GM18867 (cell line): ENCODE measurements around the gene RSPO3.

Experiments
- ATAC-seq: cut with Tn5 transposase; IDR thresholded peaks from one replicate; pipeline ENCODE4 v1.9.1; 2021; ENCODE audit warnings: mild to moderate bottlenecking, moderate library complexity; ENCODE audit not compliant: unreplicated experiment

The RSPO3 gene

DNA sequence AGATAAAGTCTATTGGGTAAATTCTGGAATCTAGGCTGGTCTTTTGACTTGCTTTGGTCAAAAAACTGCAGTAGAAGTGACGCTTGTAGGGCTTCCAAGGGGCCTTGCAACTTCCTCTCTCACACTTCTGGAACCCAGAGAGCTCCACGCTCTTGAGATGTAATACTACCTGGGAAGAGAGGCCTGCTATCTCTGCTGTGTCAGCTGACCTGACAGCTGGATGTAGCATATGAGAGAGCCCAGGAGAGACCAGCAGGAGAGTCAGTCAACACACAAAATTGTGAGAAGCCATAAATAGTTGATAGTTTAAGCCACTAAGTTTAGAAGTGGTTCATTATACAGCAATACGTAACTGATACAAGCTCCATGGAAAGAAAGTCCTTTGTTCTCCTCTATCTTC is 7.8 kb upstream of the RSPO3 start:
- no peak for ATAC-seq

DNA sequence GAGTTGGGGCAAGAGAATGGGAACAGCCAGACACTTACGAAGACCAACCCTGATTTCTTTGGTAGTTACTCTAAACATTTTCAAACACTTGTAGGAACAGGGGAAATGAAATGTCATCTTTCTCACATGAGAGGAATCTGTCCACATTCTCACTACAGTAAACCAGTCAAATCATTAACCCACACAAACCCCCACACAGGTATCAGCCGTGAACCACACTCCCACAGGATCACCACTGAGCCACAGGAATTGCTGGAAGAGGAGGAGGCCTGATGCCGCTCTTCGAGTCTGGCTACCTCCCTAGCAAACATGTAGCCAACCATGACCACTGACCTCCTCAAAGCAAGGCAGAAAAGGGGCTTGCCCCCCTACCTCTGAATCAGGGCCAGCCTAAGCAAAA is 6.9 kb upstream of the RSPO3 start:
- ATAC-seq = no peak

DNA sequence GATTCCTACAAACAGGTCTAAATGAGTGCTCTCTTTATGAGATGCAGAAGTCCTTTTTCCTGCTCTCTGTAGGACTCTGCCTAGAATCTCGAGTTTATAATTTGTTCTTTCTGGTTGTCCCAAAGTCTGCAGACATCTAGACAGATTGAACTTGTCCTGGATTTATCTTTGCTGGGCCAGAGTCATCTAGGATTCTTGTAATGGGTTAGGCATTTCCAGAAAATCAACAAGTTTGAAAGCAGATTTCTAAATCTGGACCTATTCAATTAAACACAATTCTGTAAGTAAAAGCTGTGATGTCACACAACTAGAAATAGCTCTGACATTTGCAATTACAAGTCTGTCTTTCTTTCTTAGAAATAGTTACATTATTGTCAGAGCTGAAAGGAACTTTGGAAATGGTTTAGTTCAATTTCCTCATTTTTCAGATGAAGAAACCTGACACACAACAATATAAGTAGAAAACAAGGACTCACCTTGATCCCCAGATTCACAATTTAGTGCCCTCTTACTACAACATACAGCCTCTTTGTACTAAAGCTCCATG is 4.2 kb upstream of the RSPO3 start:
- no peak for ATAC-seq

DNA sequence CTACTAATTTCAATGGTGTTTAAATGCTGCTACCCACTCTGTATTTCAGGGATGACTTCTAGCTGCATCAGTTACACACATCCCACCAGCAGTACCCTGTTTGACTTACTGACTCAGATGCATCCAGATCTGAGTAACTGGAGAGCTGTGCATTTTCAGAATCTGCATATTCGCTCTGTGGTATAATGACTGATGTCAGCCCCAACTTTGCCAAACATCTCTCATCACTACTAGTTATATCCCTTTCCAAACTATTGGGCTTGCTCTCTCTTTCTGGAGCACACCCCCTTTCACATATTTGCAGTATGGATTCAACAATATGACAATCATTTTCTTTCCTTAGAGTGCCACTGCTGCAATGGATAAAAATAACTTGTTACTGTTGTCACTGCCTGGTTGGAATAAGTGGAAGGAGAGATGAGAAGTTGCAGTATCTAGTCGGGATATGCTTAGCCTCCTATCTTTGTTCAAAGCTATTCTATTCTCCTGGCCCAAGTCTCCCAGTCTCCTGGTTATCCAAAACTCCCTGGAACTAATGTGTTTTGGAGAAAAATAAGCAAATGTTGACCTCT is 3.3 kb upstream of the RSPO3 start:
- ATAC-seq = no peak

DNA sequence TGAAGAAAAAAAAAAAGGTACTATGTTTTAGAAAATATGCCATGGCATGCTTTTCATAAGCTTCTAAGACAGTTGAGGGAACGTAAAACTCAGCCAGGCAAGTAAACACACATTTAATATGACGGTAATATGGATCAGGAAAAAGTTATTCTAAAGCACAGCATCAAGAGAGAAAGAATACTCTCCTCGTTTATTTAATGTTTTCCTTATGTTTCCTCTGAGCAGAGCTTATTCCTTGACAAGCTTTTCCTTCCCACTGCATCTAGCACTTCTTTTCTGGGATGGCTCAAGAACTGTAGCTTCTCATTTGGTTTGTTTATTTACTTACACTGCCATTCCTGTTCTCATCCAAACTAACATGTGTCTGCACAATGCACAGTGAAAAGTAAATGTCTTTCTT is 2.7 kb upstream of the RSPO3 start:
- ATAC-seq = no peak

DNA sequence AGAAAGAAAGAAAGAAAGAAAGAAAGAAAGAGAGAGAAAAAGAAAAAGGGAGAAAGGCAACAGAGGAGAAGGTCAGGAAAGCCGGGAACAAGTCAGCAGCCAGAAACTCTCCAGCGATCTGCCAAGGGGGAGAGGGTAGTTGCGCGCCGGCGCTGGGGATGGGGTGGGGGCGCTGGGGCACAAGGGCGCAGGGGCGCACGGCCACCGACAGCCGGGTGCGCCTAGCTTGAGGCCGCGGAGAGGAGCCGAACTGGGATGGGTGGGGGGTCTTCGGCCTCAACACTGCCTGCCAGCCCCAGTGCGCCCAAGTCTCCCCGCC is 533 bp upstream of the RSPO3 start:
- ATAC-seq = no peak

DNA sequence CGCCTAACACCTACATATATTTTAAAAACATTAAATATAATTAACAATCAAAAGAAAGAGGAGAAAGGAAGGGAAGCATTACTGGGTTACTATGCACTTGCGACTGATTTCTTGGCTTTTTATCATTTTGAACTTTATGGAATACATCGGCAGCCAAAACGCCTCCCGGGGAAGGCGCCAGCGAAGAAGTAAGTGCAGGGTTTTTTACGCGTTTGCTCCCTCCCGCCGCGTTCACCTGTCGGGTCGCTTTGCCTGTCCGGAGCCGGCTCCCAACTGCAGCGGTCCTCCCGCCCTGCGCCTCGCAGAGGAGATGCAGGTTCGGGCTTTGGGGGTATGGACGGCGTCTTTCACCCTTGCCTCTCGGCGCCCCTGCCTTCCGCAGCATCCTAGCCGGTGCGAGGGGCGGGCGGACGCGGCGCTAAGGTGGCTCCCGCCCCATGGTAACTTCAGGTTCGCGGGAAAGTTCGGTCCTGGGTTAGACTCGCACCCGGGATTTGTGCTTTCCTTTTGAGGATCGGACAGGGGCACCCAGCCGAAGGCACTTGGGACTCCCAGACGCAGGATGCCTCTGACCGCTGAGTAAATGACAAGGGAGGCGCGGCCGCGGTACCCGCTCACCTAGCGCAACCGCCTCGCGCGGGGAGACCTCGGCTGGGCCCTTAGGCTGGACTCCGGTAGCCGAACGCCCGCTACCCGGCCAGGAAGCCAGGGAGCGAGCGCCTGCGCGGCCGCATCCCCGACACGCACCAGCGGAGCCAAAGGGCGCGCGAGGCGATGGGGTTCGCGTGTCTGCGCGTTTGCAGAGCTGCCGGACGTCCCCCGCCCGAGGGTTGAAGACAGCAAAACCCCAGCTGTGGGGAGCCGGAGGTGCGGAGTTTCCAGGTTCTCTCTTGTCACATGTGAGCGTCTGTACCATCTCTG is 891 bp downstream of the RSPO3 start:
- ATAC-seq = peak; percentile 42

DNA sequence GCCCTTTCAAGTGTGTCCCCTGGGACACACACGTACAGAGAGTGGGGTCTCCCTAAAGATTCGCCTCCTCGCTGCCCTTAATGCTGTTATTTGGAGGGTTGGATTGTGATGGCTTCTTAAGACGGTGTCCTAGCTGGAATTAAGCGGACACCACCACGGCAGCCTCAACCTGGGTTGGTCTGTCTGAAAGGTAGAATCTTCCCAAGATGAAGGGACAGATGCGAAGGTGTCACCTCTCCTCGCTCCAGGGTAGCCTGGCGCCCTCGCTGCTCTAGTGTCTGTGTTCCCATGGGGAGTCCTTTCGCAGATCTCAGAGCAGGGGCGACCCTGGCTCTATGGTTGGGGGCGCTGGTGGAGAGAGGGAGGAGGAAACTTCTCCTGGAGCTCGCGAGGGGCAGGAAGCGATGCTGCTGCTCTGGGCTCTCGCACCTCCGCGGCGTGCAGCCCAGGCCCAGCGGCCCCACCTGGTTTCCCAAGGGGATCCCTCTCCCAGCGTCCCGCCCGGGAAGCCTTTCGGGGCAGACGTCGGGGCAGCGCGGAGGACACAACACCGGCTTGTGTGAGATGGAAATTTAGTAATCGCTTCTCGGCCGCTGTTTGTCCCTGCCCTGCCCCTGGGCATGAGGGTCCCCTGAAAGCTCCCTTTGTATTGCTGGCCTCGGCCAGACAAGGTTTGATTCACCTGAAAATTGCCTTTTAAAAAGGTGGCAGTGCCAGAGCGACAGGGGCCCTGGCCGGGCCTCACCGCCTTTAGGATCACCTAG is 1.7 kb downstream of the RSPO3 start:
- no peak for ATAC-seq

DNA sequence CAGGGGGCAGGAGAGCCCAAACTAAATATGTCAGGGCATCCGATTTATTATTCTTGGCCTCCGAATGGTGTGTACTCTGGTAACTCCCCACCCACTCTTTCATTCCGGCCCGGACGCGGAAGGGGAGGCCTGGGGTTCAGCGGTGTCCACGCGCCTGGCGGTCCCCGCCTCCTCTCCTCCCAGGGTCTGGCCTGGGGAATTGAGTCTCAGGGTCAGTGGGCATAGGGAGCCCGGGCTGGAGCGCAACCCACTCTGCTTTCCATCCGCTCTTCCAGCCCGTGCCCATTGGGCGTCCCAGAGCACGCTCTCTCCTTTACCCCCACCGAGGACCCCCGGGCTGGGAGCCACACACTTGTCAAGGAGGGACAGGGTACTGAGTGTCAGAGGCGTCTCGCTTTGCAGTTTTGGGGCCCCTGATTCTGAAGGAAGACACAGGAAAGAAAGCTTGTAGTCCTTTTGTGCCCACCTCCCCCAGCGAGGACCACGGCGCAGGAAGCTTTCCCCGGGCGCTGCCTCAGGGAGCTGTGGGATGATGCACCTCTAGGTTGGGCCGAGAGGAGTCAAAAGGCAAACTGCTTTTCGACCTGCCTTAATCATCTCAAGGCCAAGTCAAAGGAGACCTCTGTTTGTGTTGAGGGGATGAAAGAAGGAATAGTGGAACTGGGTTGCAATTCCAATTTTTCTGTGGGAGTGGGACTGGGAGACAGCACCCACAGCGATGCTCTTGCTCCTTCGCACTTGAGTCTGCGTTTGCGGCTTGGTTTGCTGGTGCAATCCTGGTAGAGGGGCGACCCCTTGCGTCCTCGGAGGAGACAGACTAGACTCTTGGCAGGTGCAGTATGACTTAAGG is 2.5 kb downstream of the RSPO3 start:
- peak; percentile 88 for ATAC-seq

DNA sequence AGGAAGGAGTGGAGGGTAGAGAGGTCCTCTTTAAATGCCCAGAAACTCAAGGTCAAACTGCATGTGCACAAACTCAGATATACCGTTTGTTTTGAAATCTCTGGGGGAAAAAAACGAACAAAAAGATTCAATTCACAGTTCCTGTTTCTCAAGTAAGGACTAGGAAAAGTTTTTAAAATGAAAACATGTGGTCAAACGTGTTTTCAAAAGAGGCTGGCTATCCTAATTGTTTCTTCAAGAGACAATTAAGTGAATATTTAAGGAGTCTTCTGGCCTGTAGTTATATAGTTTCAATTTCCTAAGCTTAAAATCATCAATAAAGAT is 3.1 kb downstream of the RSPO3 start:
- no peak for ATAC-seq

DNA sequence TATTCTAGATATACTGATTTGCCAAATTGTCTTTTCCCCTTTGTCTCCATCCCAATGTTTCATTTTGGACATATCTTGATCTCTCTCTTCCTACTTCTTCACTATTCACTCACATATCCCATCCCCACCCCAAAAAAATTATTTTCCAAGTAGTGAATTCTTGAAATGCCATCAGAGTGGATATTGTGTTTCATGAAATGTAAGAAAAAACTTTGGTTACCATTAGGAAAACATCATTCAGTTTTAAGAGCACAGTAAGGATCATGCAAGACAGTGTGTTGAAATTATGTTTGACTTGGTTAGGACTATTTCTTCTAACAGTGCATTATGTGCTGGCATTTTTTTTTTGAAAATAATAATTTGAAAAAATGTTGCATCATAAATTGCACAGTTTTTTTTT is 5.7 kb downstream of the RSPO3 start:
- no peak for ATAC-seq

DNA sequence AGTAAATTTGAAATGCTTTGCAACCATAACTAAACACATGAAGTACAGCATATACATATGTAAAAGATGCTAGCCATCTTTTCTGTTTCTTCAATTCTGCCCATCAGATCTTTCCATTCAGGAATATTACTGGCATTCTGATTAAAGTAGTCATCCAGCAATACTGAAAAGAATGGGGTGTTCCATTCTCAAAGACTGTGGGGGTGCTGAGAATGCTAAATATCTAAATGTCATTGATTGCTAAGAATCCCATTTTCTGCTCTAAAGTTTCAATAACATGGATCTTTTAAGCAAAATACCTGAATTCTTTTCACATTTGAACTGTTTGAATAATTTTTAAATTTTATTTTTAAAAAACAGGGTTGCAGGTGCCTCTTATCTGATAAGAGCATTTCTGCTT is 6.2 kb downstream of the RSPO3 start:
- ATAC-seq = no peak

DNA sequence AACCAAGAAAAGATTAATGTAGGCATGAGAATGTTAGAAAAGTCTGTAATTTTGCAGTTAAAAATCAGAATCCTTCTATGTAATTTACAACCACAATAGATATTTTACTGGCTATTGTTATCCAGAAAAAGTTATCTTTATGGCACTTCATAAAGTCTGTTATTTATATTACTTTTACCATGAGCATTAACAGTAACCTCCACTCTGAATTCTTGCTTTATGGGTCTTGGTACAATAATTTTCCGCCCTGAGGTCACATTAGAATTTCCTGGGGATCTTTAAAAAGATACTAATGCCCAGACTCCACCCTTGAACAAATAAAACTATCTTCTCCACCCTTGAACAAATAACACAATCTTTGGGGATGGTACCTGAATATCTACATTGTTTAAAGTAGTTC is 9.6 kb downstream of the RSPO3 start:
- no peak for ATAC-seq

DNA sequence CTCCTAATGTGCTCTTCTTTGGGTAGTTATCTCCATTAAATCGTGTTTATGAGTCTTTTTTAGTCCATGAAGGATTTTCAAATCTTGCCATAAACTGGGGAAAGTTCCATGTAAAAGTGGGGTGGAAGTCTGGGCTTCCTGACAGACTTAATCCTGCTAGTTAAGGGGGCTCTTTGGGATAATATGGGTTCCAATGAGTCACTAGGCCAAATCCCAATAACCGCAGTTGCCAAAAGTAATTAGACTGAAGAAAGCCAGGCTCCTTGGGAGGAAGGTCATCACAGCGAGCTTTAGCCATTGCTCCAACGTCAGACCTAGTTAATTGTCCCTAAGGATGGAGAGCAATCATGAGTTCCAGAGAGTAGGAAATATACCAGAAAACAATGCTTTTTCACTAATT is 10.8 kb downstream of the RSPO3 start:
- no peak for ATAC-seq

DNA sequence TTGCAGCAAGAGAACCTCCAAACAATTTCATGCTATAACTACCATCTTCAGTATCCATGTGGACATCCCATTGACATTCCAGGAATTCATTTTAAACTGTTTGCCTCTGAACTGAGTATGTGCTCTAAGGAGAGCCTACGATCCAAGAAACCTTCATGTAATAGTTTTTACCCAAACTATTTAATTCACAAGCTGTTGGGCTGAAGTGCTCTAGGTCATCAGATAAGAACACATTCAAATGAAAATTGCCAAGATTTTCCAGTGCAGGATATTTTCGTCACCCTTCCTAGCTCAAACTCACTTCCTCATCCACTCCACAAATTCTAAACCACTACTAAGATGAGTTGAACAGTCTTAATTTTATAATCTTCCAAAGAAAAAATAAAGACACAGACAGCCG is 12.8 kb downstream of the RSPO3 start:
- no peak for ATAC-seq

DNA sequence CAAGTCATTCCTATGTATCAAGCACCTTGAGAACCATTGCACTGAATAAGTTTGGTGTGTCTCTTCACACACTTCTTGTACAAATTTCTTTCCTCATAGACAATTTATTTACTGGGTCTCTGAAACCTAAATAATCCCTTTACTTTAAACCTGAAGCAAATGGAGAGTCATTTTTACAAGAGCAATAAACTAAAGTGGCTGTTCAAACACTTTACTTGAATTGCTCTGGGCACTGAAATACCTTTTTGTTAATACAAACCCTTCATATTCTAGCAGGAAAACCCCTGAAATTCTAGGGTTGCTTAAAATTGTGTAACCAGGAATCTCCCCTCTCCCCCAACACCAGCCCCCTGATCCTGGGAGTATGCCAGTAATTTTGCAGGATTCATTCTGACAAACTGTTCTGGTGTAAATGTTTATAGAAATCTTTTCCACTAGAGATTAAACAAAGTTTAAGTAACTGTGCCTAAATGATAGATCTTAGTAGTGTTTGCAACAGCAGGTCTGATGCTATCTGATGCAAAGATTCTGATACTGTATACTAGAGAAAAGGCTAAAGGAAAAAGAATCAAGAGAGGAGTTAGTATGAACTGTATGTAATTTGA is 13.4 kb downstream of the RSPO3 start:
- no peak for ATAC-seq

DNA sequence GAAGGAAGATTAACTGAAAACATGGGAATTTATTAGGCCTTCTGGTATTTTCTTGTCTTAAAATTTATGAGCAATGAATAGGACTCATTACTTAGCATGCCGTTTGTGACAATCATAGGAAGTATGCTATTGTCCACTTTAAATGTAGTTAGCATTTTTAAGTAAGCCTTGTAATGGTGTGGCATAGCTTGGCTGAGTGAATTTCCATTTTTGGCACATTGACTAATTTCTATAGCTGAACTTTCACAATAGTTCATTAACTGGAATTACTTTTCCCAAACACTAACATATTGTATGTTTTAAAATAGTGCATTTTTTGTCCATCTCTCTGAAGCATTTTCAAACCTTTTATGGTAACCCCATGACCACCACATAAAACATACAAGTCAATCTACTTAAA is 15.7 kb downstream of the RSPO3 start:
- ATAC-seq = no peak

DNA sequence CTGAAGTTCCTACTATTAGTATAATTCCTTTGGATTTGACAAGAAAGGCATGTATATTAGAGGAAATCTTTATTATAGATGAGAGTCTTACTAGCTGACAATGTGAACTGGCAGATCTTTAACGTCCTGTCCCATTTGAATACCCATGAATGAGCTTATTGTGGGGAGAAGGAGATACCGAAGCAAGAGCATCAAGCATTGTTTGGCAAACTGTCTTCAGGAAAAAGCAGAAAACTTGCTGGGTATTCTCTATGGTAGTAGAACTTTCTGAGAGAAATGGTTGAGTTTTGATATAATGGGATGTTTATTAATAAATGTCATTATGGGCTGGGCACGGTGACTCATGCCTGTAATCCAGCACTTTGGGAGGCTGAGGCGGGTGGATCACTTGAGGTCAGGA is 18.3 kb downstream of the RSPO3 start:
- ATAC-seq = no peak

DNA sequence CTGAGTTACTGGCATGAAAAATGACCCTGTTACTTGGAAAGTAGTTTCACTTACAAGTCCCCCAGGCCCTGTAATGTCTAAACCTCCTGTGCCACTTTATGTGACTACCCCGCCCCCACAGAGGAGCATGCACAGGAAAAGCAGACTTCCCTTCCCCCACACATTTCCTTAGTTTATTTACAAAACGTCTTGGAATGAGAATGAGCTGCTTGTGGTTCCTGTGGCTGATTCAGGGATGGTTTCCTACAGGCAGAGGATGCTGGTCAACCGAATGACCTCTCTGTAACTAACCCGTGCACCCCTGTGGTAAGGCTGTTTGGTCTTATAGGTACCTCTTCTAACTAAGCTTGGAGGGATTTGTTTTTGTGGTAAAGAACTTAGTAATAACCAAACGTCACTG is 28.5 kb downstream of the RSPO3 start:
- ATAC-seq = no peak

DNA sequence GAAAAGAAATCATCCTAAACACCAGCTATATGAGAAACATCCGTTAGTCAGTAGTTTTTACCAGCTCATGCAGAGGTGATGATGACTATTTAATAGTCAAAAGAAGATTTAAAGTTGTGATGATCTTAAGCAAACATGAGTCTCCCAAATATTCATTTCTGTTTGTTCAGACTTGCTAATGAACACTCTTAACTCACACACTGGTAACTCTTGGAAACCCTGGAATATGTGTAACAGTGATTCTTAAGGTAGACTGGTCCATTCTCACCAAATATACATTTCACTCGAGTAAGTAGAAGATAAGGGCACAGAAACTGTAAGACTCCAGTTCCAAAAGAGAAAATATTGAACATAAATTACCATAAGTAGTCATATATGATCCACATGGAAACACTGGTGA is 29.1 kb downstream of the RSPO3 start:
- no peak for ATAC-seq

DNA sequence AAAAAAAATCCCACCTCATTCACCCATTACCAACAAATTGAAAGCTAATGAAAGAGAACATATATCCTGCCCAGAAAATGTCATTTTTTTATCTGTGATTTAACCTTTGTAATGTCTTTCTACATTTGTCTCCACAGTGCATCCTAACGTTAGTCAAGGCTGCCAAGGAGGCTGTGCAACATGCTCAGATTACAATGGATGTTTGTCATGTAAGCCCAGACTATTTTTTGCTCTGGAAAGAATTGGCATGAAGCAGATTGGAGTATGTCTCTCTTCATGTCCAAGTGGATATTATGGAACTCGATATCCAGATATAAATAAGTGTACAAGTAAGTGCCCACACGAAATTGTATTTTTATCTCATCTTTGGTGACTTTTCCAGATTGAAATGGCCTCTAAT is 30.0 kb downstream of the RSPO3 start:
- ATAC-seq = no peak
